GM18499 (cell line): ENCODE data around the gene RAI1.

Source experiments
- ATAC-seq: cut with Tn5 transposase; IDR thresholded peaks from one replicate; pipeline ENCODE4 v1.9.1; 2021; ENCODE audit warnings: moderate number of reproducible peaks; ENCODE audit not compliant: insufficient read depth, unreplicated experiment

The RAI1 gene

GRCh38 chr17:17851103-17852002 is 170.1 kb downstream of the RAI1 start:
- ATAC-seq: no peak

GRCh38 chr17:17852930-17853329 is 171.7 kb downstream of the RAI1 start:
- no peak for ATAC-seq

- no peak for ATAC-seq
These were observed 172.7 kb downstream of the RAI1 start for GRCh38 chr17:17853811-17854447.

DNA sequence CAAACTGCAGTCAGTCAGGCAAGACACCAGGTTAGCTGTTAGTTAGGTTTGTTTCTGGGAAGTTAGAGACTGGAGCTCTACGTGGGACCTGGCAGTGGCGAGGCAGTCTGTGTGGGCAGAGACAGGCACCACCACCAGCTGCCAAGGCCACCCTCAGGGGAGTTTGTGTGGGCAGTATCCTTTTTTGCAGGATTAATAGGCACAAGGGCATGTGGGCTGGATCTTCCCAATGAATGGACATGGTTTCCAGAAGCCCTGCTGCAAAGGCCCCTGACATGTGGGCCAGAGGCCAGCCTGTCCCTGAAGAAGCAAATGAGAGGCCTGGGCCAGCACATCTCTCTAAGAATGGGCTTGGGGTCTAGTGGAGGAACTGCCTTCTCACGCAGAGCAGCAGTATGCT is 174.7 kb downstream of the RAI1 start:
- no peak for ATAC-seq

- no peak for ATAC-seq
These were observed 175.1 kb downstream of the RAI1 start for GRCh38 chr17:17856386-17856785.

DNA sequence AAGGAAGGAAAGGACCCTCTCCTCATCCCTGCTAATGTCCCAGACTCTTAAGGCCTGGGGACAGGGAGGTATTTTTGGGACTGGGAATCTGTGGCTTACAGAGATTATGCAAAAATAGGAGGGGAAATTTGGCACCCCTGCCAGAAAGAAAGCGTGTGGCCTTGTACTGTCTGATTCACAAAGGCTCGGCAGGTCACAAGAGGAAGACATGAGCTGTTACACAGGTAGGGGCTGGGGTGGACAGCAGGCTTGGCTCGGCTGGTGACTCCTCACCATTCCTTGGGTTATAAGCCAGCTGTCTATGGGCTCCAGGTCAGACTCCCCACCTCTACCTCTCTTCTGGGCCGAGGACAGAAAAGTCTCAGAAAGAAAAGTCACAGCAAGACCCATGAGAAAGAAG is 176.2 kb downstream of the RAI1 start:
- no peak for ATAC-seq

DNA sequence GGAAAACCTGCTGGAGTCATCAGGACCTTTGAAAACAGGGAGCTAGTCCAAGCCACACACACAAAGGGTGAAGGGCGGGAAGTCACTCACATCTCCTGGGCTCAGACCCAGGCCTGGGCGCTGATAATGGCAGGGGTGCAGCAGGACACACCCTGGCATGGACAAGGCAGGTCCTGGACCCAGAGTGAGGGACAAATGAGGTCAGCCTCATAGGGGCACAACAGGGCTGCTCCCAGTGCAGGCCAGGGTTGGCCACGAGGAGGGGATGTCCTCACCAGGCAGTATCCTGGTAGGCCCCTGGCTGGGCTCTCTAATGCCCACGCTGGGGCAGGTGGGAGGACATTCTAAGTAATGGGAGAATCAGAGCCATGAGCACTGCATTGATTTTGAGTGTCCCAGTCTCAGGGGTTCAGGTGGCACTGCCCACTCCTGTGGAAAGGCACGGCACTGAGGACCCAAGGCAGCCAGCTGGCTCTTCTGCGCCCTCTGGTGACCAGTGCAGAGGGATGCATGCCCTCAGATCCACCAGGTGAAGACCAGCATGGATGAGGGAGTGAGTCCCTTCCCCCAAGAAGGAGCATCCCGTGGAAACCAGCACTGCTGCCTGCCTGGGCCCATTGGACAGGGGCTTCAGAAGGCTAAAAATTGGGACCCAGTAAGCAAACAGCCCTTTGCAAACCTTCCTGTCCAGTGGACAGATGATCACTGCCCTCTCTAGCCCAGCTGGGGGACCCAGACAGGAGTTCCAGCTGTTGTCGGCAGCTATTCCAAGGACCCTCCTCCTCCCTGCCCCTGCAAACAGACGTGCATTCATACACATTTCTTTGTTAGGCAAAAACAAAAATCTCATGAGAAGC is 178.9 kb downstream of the RAI1 start:
- no peak for ATAC-seq

- ATAC-seq: no peak
These were observed 179.5 kb downstream of the RAI1 start for GRCh38 chr17:17860766-17861107.
